Measurements from ENCODE around the gene CEP131.

The CEP131 gene

DNA sequence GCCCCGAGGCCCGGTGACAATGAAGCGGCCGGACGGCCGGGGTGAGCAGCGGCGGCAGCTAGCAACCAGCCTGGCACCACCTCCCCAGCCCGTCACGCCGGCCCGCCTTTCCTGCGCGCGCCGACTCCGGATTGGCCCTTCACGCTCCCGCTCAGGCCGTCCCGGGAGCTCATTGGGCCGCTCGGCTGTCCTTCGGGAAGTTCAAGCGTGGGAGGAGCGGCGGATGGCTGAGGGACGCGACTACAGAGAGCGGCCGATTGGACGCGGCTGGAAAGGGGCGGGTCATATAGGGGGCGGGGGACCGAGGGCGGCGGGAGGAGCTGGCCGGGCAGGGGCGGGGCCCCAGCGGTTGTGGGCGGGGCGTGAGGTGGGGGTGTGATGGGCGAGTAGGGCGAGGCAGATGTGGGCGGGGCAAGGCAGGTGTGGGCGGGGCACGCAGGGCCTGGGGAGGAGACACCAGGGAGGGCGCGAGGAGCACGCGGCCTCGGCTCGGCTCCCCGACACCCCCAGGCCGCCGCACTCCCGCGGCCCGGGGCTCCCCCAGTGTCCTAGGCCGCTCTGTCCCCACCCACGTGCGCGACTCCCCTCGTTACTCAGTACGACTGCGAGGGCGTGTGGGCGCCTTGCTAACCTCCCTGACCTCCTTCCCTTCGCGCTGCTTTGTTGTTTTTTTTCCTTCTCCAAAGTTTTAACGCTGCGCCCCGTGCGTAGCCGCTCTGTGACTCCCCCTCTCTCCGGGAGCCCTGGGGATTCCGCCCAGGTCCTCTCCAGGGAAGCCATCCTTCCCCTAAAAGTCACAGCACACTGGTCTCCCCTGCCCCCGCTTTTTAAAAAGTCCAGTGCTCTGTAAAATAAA is at the start of gene CEP131:
TSS of gene CEP131 (minus strand) at position 60 of the 856 bp plus-strand sequence. CDS start 2,909 bp downstream, outside the sequence.
- peaks cover 0 to 5% of the 10 kb centered on the region in 2 donors for H3K36me3 ChIP-seq (ENCODE audit: control insufficient read depth in 1 of 2, insufficient read depth in 2 of 2, low read length in 2 of 2)
- H3K27me3 ChIP-seq (ENCODE audit: low read depth, low read length): no peaks in the 10 kb centered on the region
- H3K9me3 ChIP-seq (ENCODE audit: control insufficient read depth in 1 of 2, low read length in 2 of 2): no peaks in the 10 kb centered on the region
- H3K4me3 ChIP-seq (ENCODE audit: low read depth in 1 of 2, low read length in 2 of 2): peak within 1 kb of the TSS; percentile 50 to 87
- H3K27ac ChIP-seq (ENCODE audit: low read length): no peak within 1 kb of the TSS
- H3K4me1 ChIP-seq (ENCODE audit: control insufficient read depth in 1 of 2, insufficient read depth in 2 of 2, low read length in 2 of 2): peaks cover 12 to 14% of the 10 kb centered on the region in 2 donors

- Histone ChIP-seq H3K27ac (ENCODE audit: low read length) (no peak overlapping the region), H3K27me3 (ENCODE audit: low read depth, low read length) (no peaks in the 10 kb centered on the region), H3K4me3 (ENCODE audit: low read depth in 1 of 2, low read length in 2 of 2) (no peak overlapping the region), H3K4me1 (ENCODE audit: control insufficient read depth in 1 of 2, insufficient read depth in 2 of 2, low read length in 2 of 2) (no peaks in the 10 kb centered on the region), H3K36me3 (ENCODE audit: control insufficient read depth in 1 of 2, insufficient read depth in 2 of 2, low read length in 2 of 2) (peaks cover 37 to 60% of the 10 kb centered on the region in 2 donors), H3K9me3 (ENCODE audit: control insufficient read depth in 1 of 2, low read length in 2 of 2) (no peaks in the 10 kb centered on the region)
Observed at GRCh38 chr17:81271226-81271625, 48.5 kb upstream of the CEP131 start.

- H3K27me3 ChIP-seq (ENCODE audit: low read depth, low read length): no peaks in the 10 kb centered on the region
- H3K36me3 ChIP-seq (ENCODE audit: control insufficient read depth in 1 of 2, insufficient read depth in 2 of 2, low read length in 2 of 2): peaks cover 38 to 61% of the 10 kb centered on the region in 2 donors
- no peak overlapping the region for H3K27ac ChIP-seq (ENCODE audit: low read length)
- no peaks in the 10 kb centered on the region for H3K4me1 ChIP-seq (ENCODE audit: control insufficient read depth in 1 of 2, insufficient read depth in 2 of 2, low read length in 2 of 2)
- no peaks in the 10 kb centered on the region for H3K9me3 ChIP-seq (ENCODE audit: control insufficient read depth in 1 of 2, low read length in 2 of 2)
- H3K4me3 ChIP-seq (ENCODE audit: low read depth in 1 of 2, low read length in 2 of 2): no peak overlapping the region
Observed at GRCh38 chr17:81270279-81270678, 47.5 kb upstream of the CEP131 start.

DNA sequence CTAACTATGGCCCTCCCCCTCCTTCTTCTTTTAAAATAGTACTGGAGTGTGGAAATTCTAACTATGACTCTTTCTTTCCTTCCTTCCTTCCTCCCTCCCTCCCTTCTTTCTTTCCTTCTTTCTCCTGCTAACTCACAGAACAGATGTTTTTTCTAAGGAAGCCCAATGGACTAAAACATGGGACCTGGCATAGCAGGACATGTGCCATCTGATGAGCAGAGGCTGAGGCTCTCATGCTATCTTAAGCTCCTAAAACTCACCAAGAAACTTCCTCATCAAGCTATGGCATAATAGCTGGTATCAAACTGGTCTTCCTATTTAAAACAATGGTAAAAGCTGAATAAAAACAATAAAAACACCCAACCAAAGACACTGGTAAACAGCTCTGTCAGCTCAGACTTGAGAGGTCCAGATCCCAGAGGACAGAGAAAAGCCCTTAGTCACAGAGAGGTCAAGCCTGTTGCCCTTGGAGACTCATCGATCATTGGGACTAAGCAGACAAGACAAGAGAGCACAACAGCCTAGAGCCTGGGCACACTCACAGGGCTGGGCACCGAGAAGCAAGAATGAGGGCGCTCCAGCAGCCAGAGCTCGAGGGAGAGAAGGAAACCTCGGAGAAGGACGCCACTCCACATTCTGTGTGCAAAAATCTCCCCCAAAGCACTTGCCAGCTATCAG is 44.8 kb upstream of the CEP131 start:
- no peaks in the 10 kb centered on the region for H3K9me3 ChIP-seq (ENCODE audit: control insufficient read depth in 1 of 2, low read length in 2 of 2)
- no peaks in the 10 kb centered on the region for H3K4me1 ChIP-seq (ENCODE audit: control insufficient read depth in 1 of 2, insufficient read depth in 2 of 2, low read length in 2 of 2)
- no peak overlapping the region for H3K27ac ChIP-seq (ENCODE audit: low read length)
- H3K36me3 ChIP-seq (ENCODE audit: control insufficient read depth in 1 of 2, insufficient read depth in 2 of 2, low read length in 2 of 2): peaks cover 27 to 65% of the 10 kb centered on the region in 2 donors
- no peak overlapping the region for H3K4me3 ChIP-seq (ENCODE audit: low read depth in 1 of 2, low read length in 2 of 2)
- no peaks in the 10 kb centered on the region for H3K27me3 ChIP-seq (ENCODE audit: low read depth, low read length)

DNA sequence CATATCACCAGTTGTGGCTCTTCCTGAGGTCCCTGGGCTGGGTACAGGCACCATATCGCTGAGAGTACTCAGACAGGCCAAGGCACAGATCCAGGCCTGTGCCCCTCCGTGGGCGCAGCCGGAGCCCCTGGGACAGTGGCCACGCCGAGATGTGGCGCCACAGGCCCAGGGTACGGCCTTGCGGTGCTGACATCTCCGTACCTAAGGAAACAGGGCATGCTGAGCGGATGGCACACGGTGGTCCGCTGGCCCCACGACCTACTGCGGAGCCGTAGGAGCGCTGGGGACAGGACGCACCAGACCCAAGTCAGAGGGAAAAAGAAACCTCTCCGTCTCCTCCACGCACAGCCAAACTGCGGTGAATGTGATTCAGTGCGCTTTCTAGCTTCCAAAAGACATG is 42.8 kb upstream of the CEP131 start:
- H3K9me3 ChIP-seq (ENCODE audit: control insufficient read depth in 1 of 2, low read length in 2 of 2): no peaks in the 10 kb centered on the region
- H3K27ac ChIP-seq (ENCODE audit: low read length): no peak overlapping the region
- H3K4me3 ChIP-seq (ENCODE audit: low read depth in 1 of 2, low read length in 2 of 2): no peak overlapping the region
- peaks cover 36 to 71% of the 10 kb centered on the region in 2 donors for H3K36me3 ChIP-seq (ENCODE audit: control insufficient read depth in 1 of 2, insufficient read depth in 2 of 2, low read length in 2 of 2)
- no peaks in the 10 kb centered on the region for H3K27me3 ChIP-seq (ENCODE audit: low read depth, low read length)
- H3K4me1 ChIP-seq (ENCODE audit: control insufficient read depth in 1 of 2, insufficient read depth in 2 of 2, low read length in 2 of 2): no peaks in the 10 kb centered on the region

DNA sequence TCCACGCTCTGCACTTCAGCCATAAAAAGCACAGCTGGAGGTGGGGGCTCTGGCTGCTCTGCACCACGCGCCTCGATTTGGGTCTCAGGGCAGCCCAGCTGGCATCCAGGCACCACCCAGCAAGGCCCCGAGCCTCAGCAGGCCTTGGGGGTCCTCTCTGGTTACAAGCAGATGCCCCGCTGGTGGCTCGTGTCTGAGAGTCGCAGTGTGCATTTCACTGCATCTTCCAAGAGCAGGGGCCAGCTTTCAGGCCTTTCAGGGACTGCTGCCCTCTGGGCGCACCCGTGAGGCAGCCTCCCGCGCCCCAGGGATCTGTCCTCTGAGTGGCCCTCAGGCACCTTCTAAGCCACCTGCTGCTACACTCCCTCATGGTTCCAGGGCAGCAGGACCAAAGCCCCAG is 41.9 kb upstream of the CEP131 start:
- Histone ChIP-seq H3K27me3 (ENCODE audit: low read depth, low read length) (no peaks in the 10 kb centered on the region), H3K9me3 (ENCODE audit: control insufficient read depth in 1 of 2, low read length in 2 of 2) (no peaks in the 10 kb centered on the region), H3K36me3 (ENCODE audit: control insufficient read depth in 1 of 2, insufficient read depth in 2 of 2, low read length in 2 of 2) (peaks cover 34 to 75% of the 10 kb centered on the region in 2 donors), H3K4me1 (ENCODE audit: control insufficient read depth in 1 of 2, insufficient read depth in 2 of 2, low read length in 2 of 2) (no peaks in the 10 kb centered on the region), H3K27ac (ENCODE audit: low read length) (no peak overlapping the region), H3K4me3 (ENCODE audit: low read depth in 1 of 2, low read length in 2 of 2) (no peak overlapping the region)

DNA sequence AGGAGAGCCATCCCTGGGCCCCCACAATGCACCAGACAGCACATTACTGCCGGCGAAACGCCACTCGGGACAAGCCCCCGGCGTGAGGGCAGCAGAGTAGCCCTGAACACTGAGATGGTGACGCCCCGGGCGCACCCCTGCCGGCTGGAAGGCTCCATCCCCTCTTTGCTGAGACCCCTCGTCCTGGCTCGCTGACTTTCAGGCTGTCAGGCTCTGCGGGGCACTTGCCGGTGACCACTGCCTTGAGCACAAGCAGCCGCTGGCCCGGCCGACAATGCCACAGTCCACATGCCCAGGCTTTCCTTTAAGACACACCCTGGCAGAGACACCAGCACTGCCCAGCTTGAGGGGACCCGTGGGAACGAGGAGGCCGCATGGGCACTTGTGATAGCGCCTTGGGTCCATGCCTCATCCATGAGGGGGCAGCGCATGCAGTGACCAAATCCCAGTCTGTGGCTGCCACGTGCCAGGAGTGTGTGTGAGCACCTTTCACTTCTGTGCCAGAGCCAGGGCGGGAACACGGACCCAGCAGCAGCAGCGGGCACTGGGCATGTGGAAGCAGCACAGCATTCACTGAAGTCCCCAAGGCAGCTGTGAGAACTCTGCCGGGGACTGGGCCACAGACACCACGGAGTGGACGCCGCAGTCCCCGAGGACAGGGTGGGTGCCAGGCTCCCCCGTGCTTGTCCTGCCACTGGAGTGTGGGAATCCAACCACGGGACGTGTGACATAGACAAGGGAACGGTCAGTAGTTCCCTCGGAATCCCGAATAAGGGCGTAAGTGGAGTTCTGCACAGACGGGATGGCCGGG is 40.8 kb upstream of the CEP131 start:
- Histone ChIP-seq H3K27ac (ENCODE audit: low read length) (no peak overlapping the region), H3K36me3 (ENCODE audit: control insufficient read depth in 1 of 2, insufficient read depth in 2 of 2, low read length in 2 of 2) (peaks cover 30 to 76% of the 10 kb centered on the region in 2 donors), H3K4me3 (ENCODE audit: low read depth in 1 of 2, low read length in 2 of 2) (no peak overlapping the region), H3K27me3 (ENCODE audit: low read depth, low read length) (no peaks in the 10 kb centered on the region), H3K9me3 (ENCODE audit: control insufficient read depth in 1 of 2, low read length in 2 of 2) (no peaks in the 10 kb centered on the region), H3K4me1 (ENCODE audit: control insufficient read depth in 1 of 2, insufficient read depth in 2 of 2, low read length in 2 of 2) (no peaks in the 10 kb centered on the region)

DNA sequence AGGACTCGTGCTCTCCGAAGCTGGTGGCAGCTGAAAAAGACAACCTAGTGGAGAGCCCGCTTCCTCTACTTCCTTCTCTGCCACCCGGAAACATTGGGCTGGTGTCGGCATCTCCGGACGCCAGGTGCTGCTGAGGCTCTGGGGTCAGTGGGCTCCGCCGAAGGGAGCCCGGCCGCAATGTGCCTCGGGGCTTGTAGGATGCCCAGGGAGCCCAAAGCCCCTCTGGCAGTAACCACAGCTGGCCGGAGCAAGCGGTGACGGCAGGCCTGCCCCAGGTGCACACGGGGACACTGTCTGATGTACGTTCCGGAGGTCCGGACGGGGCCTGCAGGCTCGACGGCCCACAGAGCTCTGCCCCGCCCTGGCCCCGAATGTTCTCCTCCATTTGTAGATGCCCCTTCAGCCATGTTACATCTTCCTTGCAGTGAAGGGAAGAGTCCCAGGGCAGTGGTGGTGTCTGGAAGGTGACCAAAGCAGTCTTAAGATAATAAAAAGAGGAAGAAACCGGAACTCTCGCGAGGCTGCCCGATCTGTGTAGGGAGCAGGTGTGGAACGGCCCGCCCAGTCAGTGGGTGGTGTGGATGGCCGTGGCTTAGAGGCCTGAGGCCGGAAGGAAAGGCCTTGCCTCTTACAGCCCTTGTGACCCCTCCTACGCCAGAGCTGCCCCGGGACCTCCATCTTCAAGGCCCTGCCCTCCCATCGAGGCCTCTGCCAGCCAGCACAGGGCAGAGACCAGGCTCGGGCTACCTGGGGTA is 39.0 kb upstream of the CEP131 start:
- Histone ChIP-seq H3K27me3 (ENCODE audit: low read depth, low read length) (no peaks in the 10 kb centered on the region), H3K36me3 (ENCODE audit: control insufficient read depth in 1 of 2, insufficient read depth in 2 of 2, low read length in 2 of 2) (peaks cover 29 to 87% of the 10 kb centered on the region in 2 donors), H3K4me3 (ENCODE audit: low read depth in 1 of 2, low read length in 2 of 2) (no peak overlapping the region), H3K9me3 (ENCODE audit: control insufficient read depth in 1 of 2, low read length in 2 of 2) (no peaks in the 10 kb centered on the region), H3K27ac (ENCODE audit: low read length) (no peak overlapping the region), H3K4me1 (ENCODE audit: control insufficient read depth in 1 of 2, insufficient read depth in 2 of 2, low read length in 2 of 2) (no peaks in the 10 kb centered on the region)

GRCh38 chr17:81261096-81261495 is 38.3 kb upstream of the CEP131 start:
- Histone ChIP-seq H3K27ac (ENCODE audit: low read length) (no peak overlapping the region), H3K9me3 (ENCODE audit: control insufficient read depth in 1 of 2, low read length in 2 of 2) (no peaks in the 10 kb centered on the region), H3K4me3 (ENCODE audit: low read depth in 1 of 2, low read length in 2 of 2) (no peak overlapping the region), H3K36me3 (ENCODE audit: control insufficient read depth in 1 of 2, insufficient read depth in 2 of 2, low read length in 2 of 2) (peaks cover 33 to 87% of the 10 kb centered on the region in 2 donors), H3K27me3 (ENCODE audit: low read depth, low read length) (no peaks in the 10 kb centered on the region), H3K4me1 (ENCODE audit: control insufficient read depth in 1 of 2, insufficient read depth in 2 of 2, low read length in 2 of 2) (peaks cover 0 to 2% of the 10 kb centered on the region in 2 donors)

DNA sequence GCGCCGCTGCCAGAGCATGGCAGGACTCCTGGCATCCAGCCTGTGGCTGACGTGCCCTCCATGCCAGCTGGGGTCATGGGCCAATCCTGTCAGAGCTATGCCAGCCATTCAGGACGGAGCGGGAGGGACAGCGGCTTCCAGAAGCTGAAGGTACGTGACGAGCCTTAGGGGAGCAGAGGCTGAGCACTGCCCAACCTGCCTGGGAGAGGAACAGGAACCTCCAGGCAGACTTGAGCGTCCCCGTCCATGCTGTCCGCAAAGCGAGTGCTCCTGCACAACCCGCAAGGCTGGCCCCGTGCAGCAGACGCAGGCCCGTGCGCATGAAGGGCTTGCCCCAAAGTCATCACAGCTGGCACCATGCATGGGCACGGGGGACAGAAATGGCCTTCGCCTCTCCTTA is 37.9 kb upstream of the CEP131 start:
- H3K9me3 ChIP-seq (ENCODE audit: control insufficient read depth in 1 of 2, low read length in 2 of 2): no peaks in the 10 kb centered on the region
- H3K27me3 ChIP-seq (ENCODE audit: low read depth, low read length): no peaks in the 10 kb centered on the region
- peaks cover 0 to 5% of the 10 kb centered on the region in 2 donors for H3K4me1 ChIP-seq (ENCODE audit: control insufficient read depth in 1 of 2, insufficient read depth in 2 of 2, low read length in 2 of 2)
- no peak overlapping the region for H3K27ac ChIP-seq (ENCODE audit: low read length)
- no peak overlapping the region for H3K4me3 ChIP-seq (ENCODE audit: low read depth in 1 of 2, low read length in 2 of 2)
- H3K36me3 ChIP-seq (ENCODE audit: control insufficient read depth in 1 of 2, insufficient read depth in 2 of 2, low read length in 2 of 2): peaks cover 31 to 84% of the 10 kb centered on the region in 2 donors

Data from muscle layer of duodenum (tissue), 2 donors.